A549 (cell line): ENCODE results near the gene FOXJ2. TPM values are rescaled to one million over a fixed set of nuclear protein-coding genes. Genes with fewer than 3 reads are reported as not detected.

Experiments used
- ATAC-seq, 2 experiments: fragments of 200-7000 bp in 1 of 2; fragments of >200 bp in 1 of 2; cut with Nextera tagmentation in 1 of 2; cut with Tn5 transposase in 1 of 2; 3 replicates each; pipeline versions ENCODE4 v1.8.0 to v1.9.1; 2018 to 2020; ENCODE audit warnings: mild to moderate bottlenecking in 1 of 2, moderate library complexity in 1 of 2
- CTCF ChIA-PET: fragments of 300-600 bp; sonication (Branson Sonifier 250); formaldehyde crosslinking; extraction: SDS; loops from one replicate; lab custom pipeline; 2021; ENCODE audit warnings: antibody characterized with exemption, inconsistent platforms; lab: Yijun Ruan, JAX
- POLR2A ChIA-PET: fragments of 350-600 bp; formaldehyde crosslinking; extraction: SDS; loops from one replicate; lab custom pipeline; 2021; ENCODE audit warnings: antibody characterized with exemption, inconsistent platforms; lab: Yijun Ruan, JAX
- DNase-seq, 2 experiments: peaks; one replicate each; pipeline versions ENCODE4 v3.0.0 to v3.0.0-alpha.2; 2011 to 2016; ENCODE audit warnings: low read depth in 1 of 2, low spot score in 1 of 2
- FAIRE-seq: peaks from 2 replicates; lab custom pipeline; 2011; peaks lifted over from hg19 to GRCh38; lab: Jason Lieb, UNC
- H3K27ac ChIP-seq, 2 experiments: fragments of >200 bp; sonication (Bioruptor Twin); formaldehyde crosslinking; 3 replicates each; pipeline ENCODE4 v1.5.1; 2016 to 2017
- H3K4me1 ChIP-seq: fragments of >200 bp; sonication (Bioruptor Twin); formaldehyde crosslinking; 3 replicates; pipeline ENCODE4 v1.6.1; 2016
- H3K4me2 ChIP-seq: fragments of >200 bp; sonication (Bioruptor Twin); formaldehyde crosslinking; 3 replicates; pipeline ENCODE4 v1.6.1; 2016
- H3K4me3 ChIP-seq: fragments of >200 bp; sonication (Bioruptor Twin); formaldehyde crosslinking; 3 replicates; pipeline ENCODE4 v1.5.1; 2016
- H3K9me3 ChIP-seq: fragments of >200 bp; sonication (Bioruptor Twin); formaldehyde crosslinking; 3 replicates; pipeline ENCODE4 v1.6.1; 2016
- BCL3 ChIP-seq: fragments of >200 bp; sonication (Bioruptor Twin); formaldehyde crosslinking; IDR thresholded peaks from 3 replicates; pipeline ENCODE4 v1.6.1; 2016
- E2F6 ChIP-seq: IDR thresholded peaks from 2 replicates; pipeline ENCODE4 v1.6.1; 2012; ENCODE audit warnings: low read depth, borderline replicate concordance
- EP300 ChIP-seq, 2 experiments: fragments of >200 bp; sonication (Bioruptor Twin); formaldehyde crosslinking; IDR thresholded peaks; 2 replicates in 1 of 2; 3 replicates in 1 of 2; pipeline ENCODE4 v1.6.1; 2016 to 2017
- FOSB ChIP-seq: fragments of 250-450 bp; sonication (Bioruptor Pico); IDR thresholded peaks from 2 replicates; pipeline ENCODE4 v1.5.0; 2020; ENCODE audit warnings: mild to moderate bottlenecking, moderate library complexity
- FOSL2 ChIP-seq, 2 experiments: fragments of 450-650 bp in 1 of 2; fragments of >200 bp in 1 of 2; sonication (Bioruptor Twin) in 1 of 2; formaldehyde crosslinking; IDR thresholded peaks; 2 replicates each; pipeline versions ENCODE4 v1.5.0 to v1.6.1; 2016 to 2020; ENCODE audit warnings: mild to moderate bottlenecking in 1 of 2, moderate library complexity in 1 of 2
- FOXS1 ChIP-seq: fragments of 250-450 bp; sonication (Bioruptor Pico); IDR thresholded peaks from 2 replicates; pipeline ENCODE4 v1.5.0; 2020; ENCODE audit warnings: mild to moderate bottlenecking, moderate library complexity
- GATA3 ChIP-seq: IDR thresholded peaks from 2 replicates; pipeline ENCODE4 v1.6.1; 2012; ENCODE audit warnings: borderline replicate concordance
- HDAC2 ChIP-seq: fragments of 200-600 bp; sonication (generic); IDR thresholded peaks from 2 replicates; pipeline ENCODE4 v1.6.1; 2016
- HES2 ChIP-seq: fragments of >200 bp; sonication (Bioruptor Twin); formaldehyde crosslinking; IDR thresholded peaks from 2 replicates; pipeline ENCODE4 v1.6.1; 2016
- HEYL ChIP-seq: fragments of 250-450 bp; sonication (Bioruptor Pico); IDR thresholded peaks from 2 replicates; pipeline ENCODE4 v1.8.0; 2021; ENCODE audit warnings: mild to moderate bottlenecking, moderate library complexity
- HMGXB4 ChIP-seq: fragments of 250-450 bp; sonication (Bioruptor Pico); IDR thresholded peaks from 2 replicates; pipeline ENCODE4 v1.5.0; 2021; ENCODE audit warnings: mild to moderate bottlenecking, moderate library complexity, borderline replicate concordance
- HOXB5 ChIP-seq: fragments of 250-450 bp; sonication (Bioruptor Pico); IDR thresholded peaks from 2 replicates; pipeline ENCODE4 v1.5.0; 2020; ENCODE audit warnings: mild to moderate bottlenecking, moderate library complexity
- JUN ChIP-seq, 2 experiments: fragments of >200 bp; sonication (Bioruptor Twin); formaldehyde crosslinking; IDR thresholded peaks; 2 replicates in 1 of 2; 3 replicates in 1 of 2; pipeline ENCODE4 v1.6.1; 2016 to 2017
- KDM1A ChIP-seq: fragments of 200-600 bp; sonication (generic); IDR thresholded peaks from 2 replicates; pipeline ENCODE4 v1.6.1; 2016; ENCODE audit warnings: low read depth, mild to moderate bottlenecking
- MAZ ChIP-seq: fragments of 150-350 bp; IDR thresholded peaks from 2 replicates; pipeline ENCODE4 v1.6.1; 2014; ENCODE audit warnings: antibody characterized with exemption, low read depth, low read length, borderline replicate concordance
- MYC ChIP-seq: IDR thresholded peaks from 2 replicates; pipeline ENCODE4 v1.6.1; 2012; ENCODE audit warnings: mild to moderate bottlenecking, inconsistent platforms, low read length, improper control_type of control experiment, borderline replicate concordance
- NPAS2 ChIP-seq: fragments of 250-450 bp; sonication (Bioruptor Pico); IDR thresholded peaks from 2 replicates; pipeline ENCODE4 v1.8.0; 2022; ENCODE audit warnings: mild to moderate bottlenecking, moderate library complexity, borderline replicate concordance
- POLR2A ChIP-seq: IDR thresholded peaks from 2 replicates; pipeline ENCODE4 v1.6.1; 2012; ENCODE audit warnings: mild to moderate bottlenecking, low read length
- RAD21 ChIP-seq, 2 experiments: fragments of >200 bp in 1 of 2; sonication (Bioruptor Twin) in 1 of 2; formaldehyde crosslinking in 1 of 2; IDR thresholded peaks in 1 of 2; conservative IDR thresholded peaks in 1 of 2; 2 replicates in 1 of 2; 3 replicates in 1 of 2; pipeline ENCODE4 v1.6.1; 2012 to 2018; ENCODE audit warnings: inconsistent platforms in 1 of 2
- RARB ChIP-seq: fragments of 250-450 bp; sonication (Bioruptor Pico); IDR thresholded peaks from 2 replicates; pipeline ENCODE4 v1.8.0; 2021; ENCODE audit warnings: mild to moderate bottlenecking, moderate library complexity
- REST ChIP-seq: fragments of 200-600 bp; sonication (generic); IDR thresholded peaks from 2 replicates; pipeline ENCODE4 v1.6.1; 2016; ENCODE audit warnings: antibody characterized with exemption, mild to moderate bottlenecking, moderate library complexity
- RFX5 ChIP-seq: fragments of 450-650 bp; IDR thresholded peaks from 2 replicates; pipeline ENCODE4 v1.7.1; 2014; ENCODE audit warnings: antibody characterized with exemption, mild to moderate bottlenecking, moderate library complexity
- RNF2 ChIP-seq: fragments of 200-600 bp; sonication (generic); IDR thresholded peaks from 2 replicates; pipeline ENCODE4 v1.6.1; 2016; ENCODE audit warnings: low read depth, mild to moderate bottlenecking, antibody characterized with exemption, moderate library complexity, borderline replicate concordance
- TFCP2L1 ChIP-seq: fragments of 250-450 bp; sonication (Bioruptor Pico); IDR thresholded peaks from 2 replicates; pipeline ENCODE4 v1.5.0; 2021; ENCODE audit warnings: mild to moderate bottlenecking
- TP53 ChIP-seq: fragments of 250-450 bp; sonication (Bioruptor Pico); IDR thresholded peaks from 2 replicates; pipeline ENCODE4 v1.5.0; 2021; ENCODE audit warnings: mild to moderate bottlenecking, moderate library complexity
- ZFP36 ChIP-seq: fragments of 450-650 bp; IDR thresholded peaks from 2 replicates; pipeline ENCODE4 v1.6.1; 2014; ENCODE audit warnings: borderline replicate concordance; ENCODE audit not compliant: partially characterized antibody
- ZNF302 ChIP-seq: fragments of 250-450 bp; sonication (Bioruptor Pico); IDR thresholded peaks from 2 replicates; pipeline ENCODE4 v1.9.0; 2021; ENCODE audit warnings: inconsistent platforms, mild to moderate bottlenecking, moderate library complexity
- WGBS: methylation state at CpG from one replicate; pipeline ENCODE4 v1.1.6; 2017; ENCODE audit errors: missing lambda C conversion rate; 5-methylcytosine and 5-hydroxymethylcytosine counted together
- polyA plus RNA-seq, 4 experiments: library from polyadenylated mRNA; depleted of rRNA in 3 of 4; stranded (reverse); fragments of >200 nt; fragmentation: RNase III in 1 of 4; extraction: RNeasy Plus Mini Kit Qiagen cat#74134 plus additional on column Dnase treatment in 1 of 4; gene quantifications; 2 replicates in 3 of 4; 3 replicates in 1 of 4; pipeline ENCODE4 v1.2.3, GENCODE V29; 2011 to 2017

Gene FOXJ2
- polyA plus RNA-seq, 2 of the 4 experiments (the other 2 are of a cell fraction): 7.0 to 7.4 TPM

- WGBS: 60% methylated on average over 13 of the region's 13 CpGs
- no peak for FAIRE-seq
- H3K4me3 ChIP-seq: no peak overlapping the region
- H3K4me1 ChIP-seq: peaks cover 22% of the 10 kb centered on the region
- H3K9me3 ChIP-seq: no peaks in the 10 kb centered on the region
- peak; percentile 36 to 69; a peak in 3 of 6 replicates for ATAC-seq
- peak overlapping the region; percentile 39; the same call in 2 of the 3 replicates for H3K4me2 ChIP-seq
- CTCF ChIA-PET: interaction anchor here (1.1 to 3.9 kb wide), 4 partner anchors 11 to 199 kb away, joined by 3 to 17 read pairs (median 6); no protein-coding TSS in a partner anchor
- DNase-seq: peak in 1 of 2 experiments; percentile 18
- H3K27ac ChIP-seq: no peak overlapping the region
- TF ChIP-seq FOXS1 (CRISPR knock-in tag) (no peak), HOXB5 (CRISPR knock-in tag) (no peak), RAD21 (conservative IDR thresholded peaks at IDR 0.05 in 1 of 2, IDR thresholded peaks at IDR 0.05 in 1 of 2) (no peak), TFCP2L1 (no peak), FOSL2 (IDR thresholded peaks at IDR 0.05) (no peak), FOSL2 (CRISPR knock-in tag; IDR thresholded peaks at IDR 0.05) (no peak), RFX5 (no peak), ZNF302 (no peak), JUN (IDR thresholded peaks at IDR 0.05) (no peak), E2F6 (no peak), KDM1A (no peak), TP53 (CRISPR knock-in tag) (no peak), POLR2A (no peak)
- TF ChIP-seq, all 56 proteins: peak for 0
- POLR2A ChIA-PET: interaction anchor here (0.6 to 0.8 kb wide), 2 partner anchors 11 to 102 kb away, joined by 3 to 4 read pairs; no protein-coding TSS in a partner anchor
These were observed 6.2 kb downstream of the FOXJ2 start for GRCh38 chr12:8038659-8039114.

- Histone ChIP-seq H3K9me3 (no peaks in the 10 kb centered on the region), H3K4me3 (no peak overlapping the region)
- ATAC-seq (no peak), FAIRE-seq (no peak)
- POLR2A ChIA-PET: interaction anchor here (0.6 kb wide), 1 partner anchor 1914 kb away, joined by 5 read pairs; no protein-coding TSS in a partner anchor
- CTCF ChIA-PET: interaction anchor here (0.9 to 3.9 kb wide), 5 partner anchors 20 to 196 kb away, joined by 3 to 17 read pairs (median 3); no protein-coding TSS in a partner anchor
- TF ChIP-seq EP300 (IDR thresholded peaks at IDR 0.05) (no peak), BCL3 (no peak), MYC (no peak), ZNF302 (no peak), FOSB (CRISPR knock-in tag) (no peak), RNF2 (no peak), REST (no peak), ZFP36 (no peak), GATA3 (no peak), HES2 (no peak), RARB (CRISPR knock-in tag) (no peak), POLR2A (no peak), HDAC2 (no peak), FOXS1 (CRISPR knock-in tag) (no peak), MAZ (no peak), HEYL (no peak), HMGXB4 (no peak), NPAS2 (CRISPR knock-in tag) (no peak), KDM1A (no peak)
- TF ChIP-seq, all 56 proteins: peak for 0
- 90% methylated on average over 1 of the region's 1 CpG for WGBS
- Histone ChIP-seq H3K27ac (no peak overlapping the region), H3K4me1 (peaks cover 10% of the 10 kb centered on the region), H3K4me2 (no peak overlapping the region)
- no peak for DNase-seq
These were observed 8.3 kb downstream of the FOXJ2 start for GRCh38 chr12:8040791-8041190.
